Right lobe of liver (tissue), 6 donors: Measurements from ENCODE around the gene DNMT3A. TPM values are rescaled to one million over a fixed set of nuclear protein-coding genes. Genes with fewer than 3 reads are reported as not detected.

Source experiments
- ATAC-seq, 4 donors: fragments of 200-7000 bp; cut with Tn5 transposase; one replicate each; pipeline ENCODE4 v1.9.1; 2020; ENCODE audit warnings: mild to moderate bottlenecking in 4 of 4, moderate library complexity in 4 of 4
- DNase-seq, 3 donors: peaks; one replicate each; pipeline ENCODE4 v3.0.0-alpha.2; 2020
- H3K27ac ChIP-seq, 3 donors: fragments of 200-600 bp; one replicate each; pipeline ENCODE4 v1.8.0; 2022
- H3K27me3 ChIP-seq, 2 donors: fragments of 200-600 bp; one replicate each; pipeline ENCODE4 v1.8.0; 2022
- H3K36me3 ChIP-seq, 4 donors: fragments of 200-600 bp; sonication (generic) in 1 of 4; one replicate each; pipeline versions ENCODE4 v1.5.1 to v1.8.0; 2017 to 2022; ENCODE audit warnings: control low read depth in 1 of 4
- H3K4me1 ChIP-seq, 4 donors: fragments of 200-600 bp; sonication (generic) in 1 of 4; one replicate each; pipeline versions ENCODE4 v1.5.1 to v1.8.0; 2017 to 2022; ENCODE audit warnings: control low read depth in 1 of 4
- H3K4me3 ChIP-seq, 3 donors: fragments of 200-600 bp; one replicate each; pipeline ENCODE4 v1.8.0; 2022
- H3K9me3 ChIP-seq, 4 donors: fragments of 200-600 bp; sonication (generic) in 1 of 4; one replicate each; pipeline versions ENCODE4 v1.5.1 to v1.8.0; 2017 to 2022; ENCODE audit warnings: control low read depth in 1 of 4
- POLR2A ChIP-seq: fragments of 450-650 bp; IDR thresholded peaks from one replicate; pipeline ENCODE4 v1.6.1; 2017; ENCODE audit warnings: antibody characterized with exemption, mild to moderate bottlenecking
- WGBS: methylation state at CpG from one replicate; pipeline ENCODE4 v1.1.6; 2018; ENCODE audit warnings: low coverage, low lambda C conversion rate; ENCODE audit not compliant: insufficient coverage; ENCODE audit errors: missing lambda C conversion rate; 5-methylcytosine and 5-hydroxymethylcytosine counted together
- intact Hi-C, 2 donors: fragments of 100-400 bp; cut with DNase I; formaldehyde crosslinking; loops; one replicate each; pipeline versions ENCODE4 v1.11.2 to v1.14.1; 2022
- total RNA-seq, 6 experiments: library from RNA; depleted of rRNA in 2 of 6; stranded (reverse); fragments of >200 nt in 2 of 6; fragmentation: NEBNext Ultra II Directional in 3 of 6; extraction: Animal tissue kit (Norgen Biotek cat#: 25700) in 3 of 6; gene quantifications; one replicate each; pipeline versions ENCODE4 v1.1.0 to v1.2.4, GENCODE V29; 2016 to 2023
- TF ChIP-seq, protein P1 (sequence below), 4 donors: fragments of 200-600 bp in 3 of 4; fragments of 450-650 bp in 1 of 4; IDR thresholded peaks; one replicate each; pipeline versions ENCODE4 v1.5.1 to v1.8.0; 2016 to 2022; ENCODE audit warnings: antibody characterized with exemption in 4 of 4, mild to moderate bottlenecking in 2 of 4
- donor health status: DM: no; HTN: yes; CAD: no.
- donor health status: DM: no; HTN: no; CAD: no.
- donor health status: DM: no; HTN: no; CAD: no.
- donor health status: DM: no; HTN: yes; CAD: no.
- donor health status: DM: no; HTN: yes; CAD: no.

The DNMT3A gene
- total RNA-seq, 6 experiments from 2014 or later, result 4.9 to 13.3 (median 9.3) TPM

GRCh38 chr2:25362434-25363145 is 20.9 kb upstream of the DNMT3A start:
- intact Hi-C loops, result no loop called here

GRCh38 chr2:25362049-25362433 is 20.3 kb upstream of the DNMT3A start:
- H3K27me3 ChIP-seq, result no peaks in the 10 kb centered on the region
- no peaks in the 10 kb centered on the region for H3K36me3 ChIP-seq
- DNase-seq, result peak; percentile 88 to 93 (median 91)
- intact Hi-C loops, result no loop called here
- no peaks in the 10 kb centered on the region for H3K9me3 ChIP-seq
- 2% methylated on average over 6 of the region's 16 CpGs for WGBS
- TF ChIP-seq, protein P1, sequence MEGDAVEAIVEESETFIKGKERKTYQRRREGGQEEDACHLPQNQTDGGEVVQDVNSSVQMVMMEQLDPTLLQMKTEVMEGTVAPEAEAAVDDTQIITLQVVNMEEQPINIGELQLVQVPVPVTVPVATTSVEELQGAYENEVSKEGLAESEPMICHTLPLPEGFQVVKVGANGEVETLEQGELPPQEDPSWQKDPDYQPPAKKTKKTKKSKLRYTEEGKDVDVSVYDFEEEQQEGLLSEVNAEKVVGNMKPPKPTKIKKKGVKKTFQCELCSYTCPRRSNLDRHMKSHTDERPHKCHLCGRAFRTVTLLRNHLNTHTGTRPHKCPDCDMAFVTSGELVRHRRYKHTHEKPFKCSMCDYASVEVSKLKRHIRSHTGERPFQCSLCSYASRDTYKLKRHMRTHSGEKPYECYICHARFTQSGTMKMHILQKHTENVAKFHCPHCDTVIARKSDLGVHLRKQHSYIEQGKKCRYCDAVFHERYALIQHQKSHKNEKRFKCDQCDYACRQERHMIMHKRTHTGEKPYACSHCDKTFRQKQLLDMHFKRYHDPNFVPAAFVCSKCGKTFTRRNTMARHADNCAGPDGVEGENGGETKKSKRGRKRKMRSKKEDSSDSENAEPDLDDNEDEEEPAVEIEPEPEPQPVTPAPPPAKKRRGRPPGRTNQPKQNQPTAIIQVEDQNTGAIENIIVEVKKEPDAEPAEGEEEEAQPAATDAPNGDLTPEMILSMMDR (IDR thresholded peaks at IDR 0.05), result peak; percentile 93 to 99 (median 94)
- TF ChIP-seq POLR2A, result peak; percentile 59
- peak overlapping the region; percentile 36 to 48 (median 37) for H3K27ac ChIP-seq
- H3K4me1 ChIP-seq, result no peaks in the 10 kb centered on the region
- peak; percentile 98 to 99 (median 99) for ATAC-seq
- peak overlapping the region; percentile 10 to 44 (median 36) for H3K4me3 ChIP-seq

More at GRCh38 chr2:25362434-25363145, 20.9 kb upstream of the DNMT3A start:
- Histone ChIP-seq H3K27ac (peak overlapping the region; percentile 36 to 48 (median 37)), H3K9me3 (no peaks in the 10 kb centered on the region), H3K4me3 (peak overlapping the region; percentile 10 to 44 (median 36)), H3K36me3 (no peaks in the 10 kb centered on the region), H3K27me3 (no peaks in the 10 kb centered on the region), H3K4me1 (no peaks in the 10 kb centered on the region)
- DNase-seq (peak in 2 of 3 donors; percentile 55 to 71), ATAC-seq (peak; percentile 23 to 50 (median 32))
- 36% methylated on average over 18 of the region's 21 CpGs for WGBS
- TF ChIP-seq, protein P1 (IDR thresholded peaks at IDR 0.05), result no peak
- TF ChIP-seq POLR2A, result no peak

GRCh38 chr2:25361261-25362048 is 19.7 kb upstream of the DNMT3A start:
- Histone ChIP-seq H3K27ac (no peak overlapping the region), H3K9me3 (no peaks in the 10 kb centered on the region), H3K27me3 (no peaks in the 10 kb centered on the region), H3K4me3 (peak overlapping the region in 2 of 3 donors; percentile 36 to 44), H3K36me3 (no peaks in the 10 kb centered on the region), H3K4me1 (no peaks in the 10 kb centered on the region)
- intact Hi-C loops, result no loop called here
- no peak for ATAC-seq
- no peak for DNase-seq
- TF ChIP-seq, protein P1 (IDR thresholded peaks at IDR 0.05), result no peak
- no peak for TF ChIP-seq POLR2A
- 30% methylated on average over 14 of the region's 34 CpGs for WGBS

- Histone ChIP-seq H3K27me3 (no peaks in the 10 kb centered on the region), H3K9me3 (no peaks in the 10 kb centered on the region), H3K4me3 (no peak overlapping the region), H3K27ac (no peak overlapping the region), H3K36me3 (no peaks in the 10 kb centered on the region), H3K4me1 (no peaks in the 10 kb centered on the region)
- TF ChIP-seq POLR2A, result no peak
- TF ChIP-seq, protein P1 (IDR thresholded peaks at IDR 0.05), result no peak
- no peak for DNase-seq
- WGBS, result 100% methylated on average over 1 of the region's 8 CpGs
- ATAC-seq, result no peak
- intact Hi-C loops, result no loop called here
Observed at GRCh38 chr2:25358836-25359235, 17.1 kb upstream of the DNMT3A start.
